Activated naive CD8-positive, alpha-beta T cell (primary cell): ENCODE results near the gene CCDC127.
"Not testable (repeated sequence)": the region's sequence is repeated elsewhere in the genome, so short reads cannot be mapped to it uniquely, and the experiment has no call there.

Experiments
- H3K27ac Mint-ChIP-seq: one replicate; pipeline ENCODE4 v1.8.0; 2021; ENCODE audit warnings: mixed read lengths
- H3K27me3 Mint-ChIP-seq: one replicate; pipeline ENCODE4 v1.8.0; 2021; ENCODE audit warnings: mixed read lengths
- H3K36me3 Mint-ChIP-seq: one replicate; pipeline ENCODE4 v1.8.0; 2021; ENCODE audit warnings: mixed read lengths
- H3K4me1 Mint-ChIP-seq: one replicate; pipeline ENCODE4 v1.8.0; 2021; ENCODE audit warnings: low read depth, mixed read lengths
- H3K4me3 Mint-ChIP-seq: one replicate; pipeline ENCODE4 v1.8.0; 2021; ENCODE audit warnings: mild to moderate bottlenecking, mixed read lengths
- H3K9me3 Mint-ChIP-seq: one replicate; pipeline ENCODE4 v1.8.0; 2021; ENCODE audit warnings: low read depth, mixed read lengths

CCDC127 gene

DNA sequence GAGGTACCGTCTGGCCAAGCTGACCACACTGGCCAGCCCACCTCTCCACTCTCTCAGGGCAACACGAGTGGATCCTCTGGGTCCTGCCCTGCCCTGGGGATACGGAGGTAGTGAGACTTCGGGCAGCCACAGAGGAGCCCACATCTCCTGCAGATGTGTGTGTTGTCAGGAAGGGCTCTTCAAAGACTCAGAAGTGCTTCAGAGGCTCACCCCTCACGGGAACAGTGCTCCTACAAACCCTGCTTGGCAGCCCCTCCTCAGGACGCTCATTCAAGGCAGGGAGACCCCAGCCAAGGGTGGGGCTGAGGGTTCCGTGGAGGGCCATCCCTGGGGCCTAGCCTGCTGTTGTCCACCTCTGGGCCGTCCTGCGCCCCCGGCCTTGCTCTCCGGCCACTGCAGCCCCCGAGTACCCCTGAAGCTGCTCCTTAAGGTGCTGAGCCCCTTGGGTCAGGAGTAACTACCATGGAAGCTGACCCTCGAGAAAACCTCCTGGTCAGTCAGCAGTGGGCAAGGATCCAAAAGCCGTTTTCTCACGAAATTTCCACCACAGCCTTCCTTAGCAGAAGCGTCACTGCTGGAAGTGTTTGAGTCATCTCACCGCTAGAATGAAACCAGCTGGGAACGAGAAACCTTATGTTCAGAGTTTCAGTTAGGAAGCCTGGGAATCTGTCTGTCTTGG is 49.8 kb downstream of the CCDC127 start:
- no peak overlapping the region for H3K4me3 Mint-ChIP-seq
- H3K27ac Mint-ChIP-seq = no peak overlapping the region
- no peaks in the 10 kb centered on the region for H3K27me3 Mint-ChIP-seq
- no peaks in the 10 kb centered on the region for H3K4me1 Mint-ChIP-seq
- no peaks in the 10 kb centered on the region for H3K9me3 Mint-ChIP-seq
- no peaks in the 10 kb centered on the region for H3K36me3 Mint-ChIP-seq

DNA sequence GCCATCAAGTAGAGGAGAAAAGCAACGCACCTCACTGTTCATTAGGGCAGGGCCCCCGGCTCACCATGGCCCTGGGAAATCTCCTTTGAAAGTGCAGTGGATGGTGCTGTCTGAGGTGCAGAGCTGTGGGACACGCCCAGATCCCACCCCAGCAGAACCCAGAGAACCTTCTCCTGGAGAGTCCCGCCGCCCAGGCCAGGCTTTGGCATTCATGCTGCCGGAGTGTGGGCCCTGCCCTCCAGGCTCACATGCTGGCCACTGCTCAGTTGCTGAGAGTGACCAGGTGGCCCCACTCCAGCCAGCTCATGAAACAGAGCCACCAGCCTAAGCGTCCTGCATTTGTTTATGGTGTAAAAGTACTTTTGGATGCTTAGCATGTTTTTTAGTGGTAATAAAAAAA is 50.4 kb downstream of the CCDC127 start:
- Mint-ChIP-seq H3K36me3 (no peaks in the 10 kb centered on the region), H3K4me3 (no peak overlapping the region), H3K27ac (no peak overlapping the region), H3K9me3 (no peaks in the 10 kb centered on the region), H3K4me1 (no peaks in the 10 kb centered on the region), H3K27me3 (no peaks in the 10 kb centered on the region)

DNA sequence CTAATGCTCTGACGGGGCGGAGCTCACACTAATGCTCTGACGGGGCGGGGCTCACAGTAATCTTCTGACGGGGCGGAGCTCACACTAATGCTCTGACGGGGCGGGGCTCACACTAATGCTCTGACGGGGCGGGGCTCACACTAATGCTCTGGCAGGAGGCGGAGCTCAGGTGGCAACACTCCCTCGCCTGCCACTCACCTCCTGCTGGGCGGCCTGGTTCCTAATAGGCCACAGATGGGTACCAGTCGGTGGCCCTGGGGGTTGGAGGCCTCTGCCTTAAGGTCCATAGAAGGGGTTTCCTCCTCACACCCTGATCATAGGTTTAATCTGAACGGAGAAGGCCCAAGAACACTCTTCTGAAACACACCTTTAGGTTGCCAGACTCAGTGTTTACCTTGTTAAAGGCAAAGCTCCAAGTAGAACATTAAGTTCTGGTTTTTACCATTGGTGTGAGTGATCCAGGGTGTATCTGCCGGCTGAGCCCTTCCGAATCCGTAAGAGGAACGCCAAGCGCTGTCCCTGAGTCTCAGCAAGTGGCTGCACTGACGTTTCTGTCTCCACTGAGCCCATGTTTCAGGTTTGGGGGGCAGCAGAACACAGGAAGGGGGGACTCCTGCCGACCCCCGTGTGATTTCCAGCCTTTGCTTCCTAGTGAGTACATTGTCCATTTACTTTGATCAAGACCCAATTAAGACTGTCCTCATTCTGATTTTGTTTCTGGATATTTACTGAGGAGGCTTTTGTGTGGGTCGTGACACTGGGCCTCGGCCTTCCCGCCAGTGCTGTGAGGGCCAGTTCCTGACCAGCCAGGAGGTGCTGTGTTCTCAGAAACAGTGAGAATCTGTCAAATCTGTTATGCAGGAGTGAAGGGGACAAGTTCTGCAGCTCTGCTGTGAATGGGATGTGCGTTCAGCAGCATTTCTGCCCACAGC is 51.2 kb downstream of the CCDC127 start:
- Mint-ChIP-seq H3K4me1 (no peaks in the 10 kb centered on the region), H3K27ac (no peak overlapping the region), H3K4me3 (no peak overlapping the region), H3K27me3 (no peaks in the 10 kb centered on the region), H3K36me3 (no peaks in the 10 kb centered on the region), H3K9me3 (no peaks in the 10 kb centered on the region)

DNA sequence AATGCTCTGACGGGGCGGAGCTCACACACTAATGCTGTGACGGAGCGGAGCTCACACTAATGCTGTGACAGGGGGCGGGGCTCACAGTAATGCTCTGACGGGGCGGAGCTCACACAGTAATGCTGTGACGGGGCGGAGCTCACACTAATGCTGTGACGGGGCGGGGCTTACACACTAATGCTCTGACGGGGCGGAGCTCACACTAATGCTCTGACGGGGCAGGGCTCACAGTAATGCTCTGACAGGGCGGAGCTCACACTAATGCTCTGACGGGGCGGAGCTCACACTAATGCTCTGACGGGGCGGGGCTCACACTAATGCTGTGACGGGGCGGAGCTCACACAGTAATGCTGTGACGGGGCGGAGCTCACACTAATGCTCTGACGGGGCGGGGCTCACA is 53.2 kb downstream of the CCDC127 start:
- not testable (repeated sequence) for H3K27me3 Mint-ChIP-seq, H3K4me3 Mint-ChIP-seq, H3K4me1 Mint-ChIP-seq, H3K9me3 Mint-ChIP-seq, H3K36me3 Mint-ChIP-seq, H3K27ac Mint-ChIP-seq

DNA sequence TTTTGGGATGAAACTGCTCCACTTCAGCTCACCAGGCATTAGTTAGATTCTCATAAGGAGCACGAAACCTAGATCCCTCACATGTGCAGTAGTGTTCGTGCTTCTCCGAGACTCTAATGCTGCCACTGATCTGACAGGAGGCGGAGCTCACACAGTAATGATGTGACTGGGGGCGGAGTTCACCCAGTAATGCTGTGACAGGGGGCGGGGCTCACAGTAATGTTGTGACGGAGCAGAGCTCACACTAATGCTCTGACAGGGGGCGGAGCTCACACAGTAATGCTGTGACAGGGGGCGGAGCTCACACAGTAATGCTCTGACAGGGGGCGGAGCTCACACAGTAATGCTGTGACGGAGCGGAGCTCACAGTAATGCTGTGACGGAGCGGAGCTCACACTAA is 53.7 kb downstream of the CCDC127 start:
- Mint-ChIP-seq H3K27ac (no peak overlapping the region), H3K4me3 (no peak overlapping the region), H3K4me1 (no peaks in the 10 kb centered on the region), H3K9me3 (no peaks in the 10 kb centered on the region), H3K36me3 (no peaks in the 10 kb centered on the region), H3K27me3 (peaks cover 7% of the 10 kb centered on the region)

DNA sequence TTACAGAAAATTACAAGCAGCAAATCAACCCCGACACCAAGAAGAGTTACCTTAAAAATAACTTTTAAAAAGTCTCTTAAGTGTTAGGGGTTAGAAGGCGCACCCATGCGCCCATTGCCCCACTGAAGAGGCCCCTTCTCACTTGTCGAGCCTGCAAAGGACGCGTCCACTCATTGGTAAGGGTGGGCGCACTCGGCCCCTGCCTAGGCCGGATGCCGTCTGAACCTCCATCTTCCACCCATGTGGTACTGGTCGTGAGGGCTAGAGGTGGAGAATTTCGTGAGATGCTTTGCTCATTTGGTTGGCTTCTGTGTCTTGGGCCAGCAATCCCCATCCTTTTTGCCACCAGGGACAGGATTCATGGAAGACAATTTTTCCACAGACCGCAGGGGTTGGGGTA is 54.1 kb downstream of the CCDC127 start:
- no peaks in the 10 kb centered on the region for H3K4me1 Mint-ChIP-seq

DNA sequence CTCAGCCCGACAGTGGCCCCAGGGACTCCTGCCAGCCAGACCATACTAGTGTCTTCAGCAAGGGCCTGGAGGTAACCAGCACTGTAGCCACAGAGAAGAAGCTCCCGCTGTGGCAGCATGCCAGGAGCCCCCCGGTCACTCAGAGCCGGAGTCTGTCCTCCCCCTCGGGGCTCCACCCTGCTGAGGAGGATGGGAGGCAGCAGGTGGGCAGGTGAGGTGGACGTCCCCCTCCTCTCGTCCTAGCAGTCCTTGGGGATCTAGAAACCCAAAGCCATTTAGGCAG is 54.7 kb downstream of the CCDC127 start:
- Mint-ChIP-seq H3K4me3 (no peak overlapping the region), H3K27me3 (peaks cover 7% of the 10 kb centered on the region), H3K9me3 (no peaks in the 10 kb centered on the region), H3K27ac (no peak overlapping the region), H3K4me1 (no peaks in the 10 kb centered on the region), H3K36me3 (no peaks in the 10 kb centered on the region)

More for the DNA sequence above, 54.1 kb downstream of the CCDC127 start:
- no peaks in the 10 kb centered on the region for H3K36me3 Mint-ChIP-seq
- H3K4me3 Mint-ChIP-seq = no peak overlapping the region
- H3K9me3 Mint-ChIP-seq = no peaks in the 10 kb centered on the region
- H3K27me3 Mint-ChIP-seq = peaks cover 7% of the 10 kb centered on the region
- no peak overlapping the region for H3K27ac Mint-ChIP-seq

DNA sequence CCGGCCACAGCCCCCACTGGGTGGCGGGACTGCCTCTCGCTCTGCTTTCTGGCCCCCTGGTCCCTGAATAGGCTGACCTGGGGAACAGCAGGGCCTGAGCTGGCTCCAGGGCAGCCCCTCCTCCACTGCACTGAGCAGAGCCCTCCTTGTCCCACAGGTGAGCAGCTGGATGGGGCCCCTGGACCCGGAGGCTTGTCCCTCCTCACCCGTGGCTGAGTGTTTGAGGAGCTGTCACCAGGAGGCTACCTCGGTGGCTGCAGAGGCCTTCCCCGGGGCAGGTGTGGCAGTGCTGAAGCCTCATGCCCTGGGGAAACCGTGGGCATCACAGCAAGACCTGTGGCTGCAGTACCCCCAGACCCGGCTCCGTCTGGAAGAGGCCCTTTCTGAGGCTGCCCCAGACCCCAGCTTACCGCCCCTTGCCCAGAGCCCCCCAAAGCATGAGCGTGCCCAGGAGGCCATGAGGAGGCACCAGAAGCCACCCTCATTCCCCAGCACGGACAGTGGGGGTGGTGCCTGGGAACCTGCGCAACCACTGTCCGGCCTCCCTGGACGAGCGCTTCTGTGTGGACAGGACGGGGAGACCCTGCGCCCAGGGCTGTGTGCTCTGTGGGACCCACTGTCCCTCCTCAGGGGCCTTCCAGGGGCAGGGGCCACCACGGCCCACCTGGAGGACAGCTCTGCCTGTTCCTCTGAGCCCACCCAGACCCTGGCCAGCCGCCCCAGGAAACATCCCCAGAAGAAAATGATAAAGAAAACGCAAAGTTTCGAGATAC is 55.2 kb downstream of the CCDC127 start:
- no peaks in the 10 kb centered on the region for H3K4me1 Mint-ChIP-seq
- no peaks in the 10 kb centered on the region for H3K9me3 Mint-ChIP-seq
- peaks cover 7% of the 10 kb centered on the region for H3K27me3 Mint-ChIP-seq
- H3K36me3 Mint-ChIP-seq = no peaks in the 10 kb centered on the region
- H3K4me3 Mint-ChIP-seq = no peak overlapping the region
- no peak overlapping the region for H3K27ac Mint-ChIP-seq

DNA sequence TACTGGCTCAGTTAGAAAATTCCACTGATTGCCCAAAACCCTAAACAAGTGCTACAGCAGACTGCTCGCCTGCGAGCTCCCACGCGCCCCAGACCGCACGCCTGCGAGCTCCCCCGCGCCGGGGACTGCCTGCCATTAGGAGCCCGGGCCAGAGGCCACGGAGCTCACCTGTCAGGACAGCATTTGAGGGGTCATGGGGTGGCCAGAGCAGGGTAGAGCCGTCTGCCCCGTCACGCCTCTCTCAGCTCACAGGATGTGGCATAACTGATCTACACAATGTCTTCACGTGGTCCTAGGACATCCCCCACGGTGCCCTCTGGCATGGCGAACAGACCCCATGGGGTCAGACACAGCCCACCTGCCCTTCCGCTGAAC is 55.8 kb downstream of the CCDC127 start:
- H3K9me3 Mint-ChIP-seq = no peaks in the 10 kb centered on the region
- no peaks in the 10 kb centered on the region for H3K4me1 Mint-ChIP-seq
- no peak overlapping the region for H3K27ac Mint-ChIP-seq
- H3K4me3 Mint-ChIP-seq = no peak overlapping the region
- peaks cover 7% of the 10 kb centered on the region for H3K27me3 Mint-ChIP-seq
- no peaks in the 10 kb centered on the region for H3K36me3 Mint-ChIP-seq

DNA sequence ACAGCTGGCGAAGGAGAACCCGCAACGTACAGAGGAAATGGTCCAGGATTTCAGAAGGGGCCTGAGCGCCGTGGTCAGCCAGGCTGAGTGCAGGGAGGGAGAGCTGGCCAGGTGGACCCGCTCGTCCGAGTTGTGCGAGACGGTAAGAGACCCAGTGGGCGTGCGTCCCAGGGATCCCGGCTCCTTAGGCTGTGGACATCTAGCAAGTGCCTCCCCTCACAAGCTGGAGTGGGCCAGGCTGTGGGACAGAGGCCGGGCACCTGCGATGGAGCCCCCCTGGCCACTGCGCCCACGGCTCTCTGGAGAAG is 56.2 kb downstream of the CCDC127 start:
- H3K27ac Mint-ChIP-seq = no peak overlapping the region
- H3K27me3 Mint-ChIP-seq = peaks cover 7% of the 10 kb centered on the region
- no peaks in the 10 kb centered on the region for H3K36me3 Mint-ChIP-seq
- H3K4me1 Mint-ChIP-seq = no peaks in the 10 kb centered on the region
- H3K4me3 Mint-ChIP-seq = no peak overlapping the region
- no peaks in the 10 kb centered on the region for H3K9me3 Mint-ChIP-seq

DNA sequence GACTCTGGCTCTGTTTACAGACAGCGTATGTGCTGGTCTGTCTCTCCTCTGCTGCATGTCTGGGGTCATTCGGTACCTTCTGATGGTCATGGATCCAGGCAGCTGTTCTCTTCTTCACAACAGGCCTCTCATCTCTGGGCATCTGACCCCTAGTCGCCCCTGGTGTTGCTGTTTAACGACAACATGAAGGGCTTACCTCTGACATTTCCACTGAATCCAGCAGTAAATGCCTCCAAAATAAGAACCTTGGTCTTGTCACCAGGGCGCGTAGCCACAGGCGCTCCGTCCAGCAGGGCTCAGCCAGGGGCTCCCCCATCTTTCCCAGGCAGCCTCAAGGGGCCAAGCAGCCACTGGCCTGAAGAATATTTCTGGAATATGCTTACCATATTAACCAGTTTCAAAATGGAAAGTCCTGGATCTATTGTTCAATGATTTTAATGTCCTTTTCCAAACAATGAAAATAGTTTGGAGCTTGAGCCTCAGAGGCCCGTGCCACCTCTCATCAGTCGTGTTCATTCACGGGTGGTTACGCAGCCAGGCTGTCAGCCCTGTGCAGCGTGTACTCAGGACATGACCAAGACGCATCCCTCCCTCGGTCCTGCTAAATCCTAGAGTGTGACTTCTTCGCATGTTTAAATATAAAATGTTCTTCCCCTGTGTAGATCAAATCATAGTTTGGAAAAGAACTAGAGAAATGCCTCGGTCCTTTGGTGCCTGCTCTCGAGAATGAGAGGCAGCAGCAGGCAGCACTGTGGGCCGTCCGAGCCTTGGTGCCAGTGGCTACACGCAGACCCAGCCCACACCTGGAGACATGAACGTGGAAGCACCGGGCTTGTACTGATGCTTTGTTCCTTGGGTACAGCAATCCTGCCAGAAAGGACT is 56.8 kb downstream of the CCDC127 start:
- H3K27ac Mint-ChIP-seq = no peak overlapping the region
- H3K36me3 Mint-ChIP-seq = no peaks in the 10 kb centered on the region
- H3K4me1 Mint-ChIP-seq = no peaks in the 10 kb centered on the region
- H3K9me3 Mint-ChIP-seq = no peaks in the 10 kb centered on the region
- H3K4me3 Mint-ChIP-seq = no peak overlapping the region
- H3K27me3 Mint-ChIP-seq = peaks cover 7% of the 10 kb centered on the region

DNA sequence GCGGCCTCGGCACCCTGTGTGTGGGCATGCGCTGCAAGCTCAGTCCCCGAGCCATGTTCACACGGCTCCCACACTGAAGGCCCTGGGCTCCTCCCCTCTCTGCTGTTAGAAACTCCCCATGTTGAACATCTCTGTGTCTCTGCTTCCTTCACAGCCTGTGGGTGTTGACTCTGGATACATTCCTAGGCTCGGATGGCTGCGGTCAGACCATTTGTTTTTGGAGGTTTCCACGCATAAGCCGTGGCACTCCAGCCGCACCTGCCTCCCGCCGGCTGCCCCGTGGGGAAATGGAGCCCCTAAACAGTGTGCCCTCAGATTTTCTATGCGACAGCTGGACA is 57.8 kb downstream of the CCDC127 start:
- Mint-ChIP-seq H3K4me3 (no peak overlapping the region), H3K9me3 (no peaks in the 10 kb centered on the region), H3K4me1 (no peaks in the 10 kb centered on the region), H3K27ac (no peak overlapping the region), H3K36me3 (no peaks in the 10 kb centered on the region), H3K27me3 (peaks cover 7% of the 10 kb centered on the region)

DNA sequence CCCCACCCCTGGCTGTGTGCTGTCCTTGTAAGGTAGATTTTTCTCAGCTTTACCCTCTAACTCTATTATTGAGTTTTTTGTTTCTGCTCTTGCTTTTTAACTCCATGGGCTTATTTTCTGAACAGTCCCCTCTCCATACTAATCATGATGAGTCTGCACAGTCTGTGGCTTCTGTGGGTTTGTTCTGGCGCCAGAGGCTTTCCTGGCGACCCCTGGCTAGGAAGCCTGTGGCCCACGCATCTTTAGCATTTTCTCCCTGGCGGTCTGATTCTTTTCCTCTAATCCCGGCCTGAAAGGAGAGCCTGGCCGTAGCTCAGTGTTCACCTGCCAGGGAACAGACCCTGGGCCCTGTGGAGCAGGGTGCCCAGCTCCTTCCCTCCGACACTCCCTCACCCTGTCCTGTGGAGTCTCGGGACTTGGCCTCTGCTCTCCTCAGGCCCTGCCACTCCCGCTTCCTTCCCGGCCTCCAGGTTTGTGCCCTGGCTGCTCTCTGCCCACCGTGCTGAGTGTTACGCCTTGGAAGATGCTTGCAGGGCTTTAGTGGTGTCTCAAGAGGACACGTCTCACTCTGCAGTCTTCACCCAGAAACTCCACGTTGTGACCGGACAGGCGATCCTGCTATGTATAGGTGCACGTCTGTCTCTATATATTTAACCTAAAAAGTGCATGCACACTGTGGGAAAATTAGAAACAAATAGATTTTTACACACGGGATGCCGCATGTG is 58.3 kb downstream of the CCDC127 start:
- Mint-ChIP-seq H3K27ac (no peak overlapping the region), H3K4me3 (no peak overlapping the region)

DNA sequence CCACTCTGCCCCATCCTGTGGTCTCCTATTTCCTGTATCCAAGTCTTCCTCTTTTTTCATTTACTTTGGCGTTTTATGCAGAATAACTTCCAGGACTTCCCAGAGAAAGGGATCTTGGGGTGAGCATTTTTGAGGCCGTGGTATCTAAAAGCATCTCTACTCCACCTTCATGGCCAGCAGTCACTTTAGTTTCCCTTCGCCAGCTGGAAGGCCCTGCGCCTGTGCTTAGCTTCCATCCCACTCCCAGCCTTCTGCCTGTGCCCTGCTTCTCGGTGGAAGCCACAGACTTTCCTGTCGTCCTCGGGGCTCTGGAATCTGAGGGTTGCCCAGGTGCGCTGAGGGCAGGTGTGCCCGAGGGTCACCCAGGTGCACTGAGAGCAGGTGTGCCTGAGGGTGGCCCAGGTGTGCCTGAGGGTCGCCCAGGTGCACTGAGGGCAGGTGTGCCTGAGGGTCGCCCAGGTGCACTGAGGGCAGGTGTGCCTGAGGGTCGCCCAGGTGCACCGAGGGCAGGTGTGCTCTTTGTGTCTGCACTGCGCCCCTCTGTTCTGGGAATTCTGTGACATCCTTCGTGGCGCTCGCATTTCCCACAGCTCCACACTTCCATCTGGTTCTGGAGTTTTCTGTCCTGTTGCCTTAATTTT is 59.0 kb downstream of the CCDC127 start:
- no peak overlapping the region for H3K4me3 Mint-ChIP-seq
- H3K36me3 Mint-ChIP-seq = no peaks in the 10 kb centered on the region
- H3K27me3 Mint-ChIP-seq = peaks cover 7% of the 10 kb centered on the region
- H3K27ac Mint-ChIP-seq = no peak overlapping the region
- H3K9me3 Mint-ChIP-seq = no peaks in the 10 kb centered on the region
- no peaks in the 10 kb centered on the region for H3K4me1 Mint-ChIP-seq

More for the DNA sequence above, 58.3 kb downstream of the CCDC127 start:
- no peaks in the 10 kb centered on the region for H3K9me3 Mint-ChIP-seq
- H3K36me3 Mint-ChIP-seq = no peaks in the 10 kb centered on the region
- peaks cover 7% of the 10 kb centered on the region for H3K27me3 Mint-ChIP-seq
- H3K4me1 Mint-ChIP-seq = no peaks in the 10 kb centered on the region
